HepG2 (cell line): ENCODE data around the gene ARL11. TPM values are rescaled to one million over a fixed set of nuclear protein-coding genes. Genes with fewer than 3 reads are reported as not detected.

ENCODE experiments used
- BRF2 ChIP-seq: sonication (generic); formaldehyde crosslinking; IDR thresholded peaks from 2 replicates; pipeline ENCODE4 v1.8.1; 2022; ENCODE audit warnings: mild to moderate bottlenecking, missing genetic modification reagents
- PATZ1 ChIP-seq: sonication (generic); formaldehyde crosslinking; IDR thresholded peaks from 2 replicates; pipeline ENCODE4 v1.4.0; 2020; ENCODE audit warnings: missing genetic modification reagents
- PCBP1 ChIP-seq: fragments of 200-400 bp; formaldehyde crosslinking; IDR thresholded peaks from 2 replicates; pipeline ENCODE4 v1.6.1; 2017; ENCODE audit warnings: mild to moderate bottlenecking, low read depth, low read length, borderline replicate concordance
- SMYD3 ChIP-seq: sonication (generic); formaldehyde crosslinking; IDR thresholded peaks from 2 replicates; pipeline ENCODE4 v1.8.1; 2023; ENCODE audit warnings: mild to moderate bottlenecking, missing genetic modification reagents
- ZFP37 ChIP-seq: sonication (generic); formaldehyde crosslinking; IDR thresholded peaks from 2 replicates; pipeline ENCODE4 v1.4.0; 2020; ENCODE audit warnings: missing genetic modification reagents, borderline replicate concordance
- ZNF230 ChIP-seq: sonication (generic); formaldehyde crosslinking; IDR thresholded peaks from 2 replicates; pipeline ENCODE4 v1.4.0; 2020; ENCODE audit warnings: mild to moderate bottlenecking, missing genetic modification reagents
- ZNF296 ChIP-seq: sonication (generic); formaldehyde crosslinking; conservative IDR thresholded peaks from 2 replicates; pipeline ENCODE4 v1.5.0; 2020; ENCODE audit warnings: mild to moderate bottlenecking, missing genetic modification reagents
- ZNF558 ChIP-seq: sonication (generic); formaldehyde crosslinking; IDR thresholded peaks from 2 replicates; pipeline ENCODE4 v1.9.0; 2022; ENCODE audit warnings: mild to moderate bottlenecking, missing genetic modification reagents, borderline replicate concordance
- ZNF687 ChIP-seq: sonication (generic); formaldehyde crosslinking; IDR thresholded peaks from 2 replicates; pipeline ENCODE4 v1.5.1; 2020; ENCODE audit warnings: mild to moderate bottlenecking, missing genetic modification reagents, moderate library complexity
- polyA plus RNA-seq, 8 experiments: library from polyadenylated mRNA; depleted of rRNA in 3 of 8; stranded (reverse) in 7 of 8; unstranded in 1 of 8; fragments of >200 nt; fragmentation: Illumina TruSeq in 4 of 8; extraction: Trizol in 4 of 8; gene quantifications; 2 replicates each; pipeline versions ENCODE4 v1.2.1 to v1.2.3, GENCODE V29; 2011 to 2016; ENCODE audit warnings: low read depth in 4 of 8, missing spikeins in 1 of 8, mixed read lengths in 1 of 8; ENCODE audit not compliant: insufficient read depth in 1 of 8
- total RNA-seq, 5 experiments: library from RNA; depleted of rRNA; stranded (reverse); fragments of >200 nt; fragmentation: Illumina TruSeq; extraction: Trizol; gene quantifications; 2 replicates each; pipeline ENCODE4 v1.2.3, GENCODE V29; 2016; ENCODE audit warnings: low read depth in 1 of 5
- TF ChIP-seq, protein P1 (sequence below): IDR thresholded peaks from 2 replicates; pipeline ENCODE4 v1.6.1; 2016
- TF ChIP-seq, protein P2 (sequence below): sonication (generic); formaldehyde crosslinking; IDR thresholded peaks from 2 replicates; pipeline ENCODE4 v1.9.0; 2022; ENCODE audit warnings: missing genetic modification reagents, mild to moderate bottlenecking, borderline replicate concordance

ARL11 gene
- total and polyA plus RNA-seq, 2 of the 13 experiments (the other 11 are each of a cell fraction or from before 2014, with no cell fraction given) = 0.04 to 0.22 TPM

DNA sequence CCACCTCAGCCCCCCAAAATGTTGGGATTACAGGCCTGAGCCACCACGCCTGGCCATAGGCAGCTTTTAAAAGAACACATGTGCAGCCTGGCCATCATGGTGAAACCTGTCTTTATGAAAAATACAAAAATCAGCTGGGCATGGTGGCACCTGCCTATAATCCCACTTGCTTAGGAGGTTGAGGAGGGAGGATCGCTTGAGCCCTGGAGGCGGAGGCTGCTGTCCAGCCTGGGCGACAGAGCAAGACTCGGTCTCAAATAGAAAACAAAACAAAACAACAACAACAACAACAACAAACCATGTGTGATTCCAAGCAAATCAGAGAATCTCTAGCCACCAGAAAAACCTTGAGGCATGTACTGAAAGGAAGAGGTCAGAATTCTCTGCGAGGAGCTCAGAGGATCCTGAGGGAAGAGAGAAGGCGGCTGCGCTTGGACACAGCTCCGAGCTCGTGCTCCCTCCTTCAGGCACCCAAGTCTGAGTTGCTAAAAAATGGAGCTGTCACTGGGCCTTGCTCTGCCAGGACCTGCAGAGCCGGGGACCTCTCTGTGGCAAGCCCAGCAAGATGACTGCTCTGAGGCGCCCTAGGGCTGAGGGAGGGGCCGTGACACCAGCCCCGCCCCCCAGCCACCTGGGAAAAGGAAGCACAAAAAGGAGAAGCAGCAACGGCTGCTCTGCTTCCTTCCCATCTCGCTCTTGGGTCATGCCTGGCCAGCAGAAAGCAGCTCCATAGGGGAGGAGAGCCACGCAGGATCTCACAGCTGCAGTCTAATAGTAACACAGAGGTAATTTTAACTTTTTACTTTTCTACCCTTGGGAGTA is at the start of gene ARL11 (continued):
- TF ChIP-seq ZNF687 (CRISPR knock-in tag) = peak; percentile 41; the same call in 1 of the 2 replicates
- peak; percentile 59; the same call in 1 of the 2 replicates for TF ChIP-seq PATZ1 (CRISPR knock-in tag)
- TF ChIP-seq ZNF296 (CRISPR knock-in tag) = no peak
- no peak for TF ChIP-seq PCBP1
- no peak for TF ChIP-seq ZNF230
- TF ChIP-seq, protein P1, sequence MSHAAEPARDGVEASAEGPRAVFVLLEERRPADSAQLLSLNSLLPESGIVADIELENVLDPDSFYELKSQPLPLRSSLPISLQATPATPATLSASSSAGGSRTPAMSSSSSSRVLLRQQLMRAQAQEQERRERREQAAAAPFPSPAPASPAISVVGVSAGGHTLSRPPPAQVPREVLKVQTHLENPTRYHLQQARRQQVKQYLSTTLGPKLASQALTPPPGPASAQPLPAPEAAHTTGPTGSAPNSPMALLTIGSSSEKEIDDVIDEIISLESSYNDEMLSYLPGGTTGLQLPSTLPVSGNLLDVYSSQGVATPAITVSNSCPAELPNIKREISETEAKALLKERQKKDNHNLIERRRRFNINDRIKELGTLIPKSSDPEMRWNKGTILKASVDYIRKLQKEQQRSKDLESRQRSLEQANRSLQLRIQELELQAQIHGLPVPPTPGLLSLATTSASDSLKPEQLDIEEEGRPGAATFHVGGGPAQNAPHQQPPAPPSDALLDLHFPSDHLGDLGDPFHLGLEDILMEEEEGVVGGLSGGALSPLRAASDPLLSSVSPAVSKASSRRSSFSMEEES (CRISPR knock-in tag) = no peak
- TF ChIP-seq ZFP37 (CRISPR knock-in tag) = no peak
- TF ChIP-seq ZNF558 (CRISPR knock-in tag) = no peak
- TF ChIP-seq BRF2 (CRISPR knock-in tag) = no peak
- no peak for TF ChIP-seq SMYD3
- TF ChIP-seq, protein P2, sequence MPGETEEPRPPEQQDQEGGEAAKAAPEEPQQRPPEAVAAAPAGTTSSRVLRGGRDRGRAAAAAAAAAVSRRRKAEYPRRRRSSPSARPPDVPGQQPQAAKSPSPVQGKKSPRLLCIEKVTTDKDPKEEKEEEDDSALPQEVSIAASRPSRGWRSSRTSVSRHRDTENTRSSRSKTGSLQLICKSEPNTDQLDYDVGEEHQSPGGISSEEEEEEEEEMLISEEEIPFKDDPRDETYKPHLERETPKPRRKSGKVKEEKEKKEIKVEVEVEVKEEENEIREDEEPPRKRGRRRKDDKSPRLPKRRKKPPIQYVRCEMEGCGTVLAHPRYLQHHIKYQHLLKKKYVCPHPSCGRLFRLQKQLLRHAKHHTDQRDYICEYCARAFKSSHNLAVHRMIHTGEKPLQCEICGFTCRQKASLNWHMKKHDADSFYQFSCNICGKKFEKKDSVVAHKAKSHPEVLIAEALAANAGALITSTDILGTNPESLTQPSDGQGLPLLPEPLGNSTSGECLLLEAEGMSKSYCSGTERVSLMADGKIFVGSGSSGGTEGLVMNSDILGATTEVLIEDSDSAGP (CRISPR knock-in tag) = peak; percentile 34; the same call in 1 of the 2 replicates
